Right atrium auricular region (tissue), 2 donors: ENCODE results near the gene KCNH1. TPM values are rescaled to one million over a fixed set of nuclear protein-coding genes. Genes with fewer than 3 reads are reported as not detected.

Source experiments
- DNase-seq: peaks from one replicate; pipeline ENCODE4 v3.0.0-alpha.2; 2019; ENCODE audit warnings: low spot score
- H3K27ac ChIP-seq, 2 donors: fragments of 200-600 bp; sonication (generic); 1 replicate in 1 of 2; 2 replicates in 1 of 2; pipeline ENCODE4 v1.5.1; 2016 to 2019
- H3K27me3 ChIP-seq, 2 donors: fragments of 200-600 bp; sonication (generic); one replicate each; pipeline versions ENCODE4 v1.5.1 to v1.6.0; 2017 to 2019
- H3K36me3 ChIP-seq: fragments of 200-600 bp; sonication (generic); one replicate; pipeline ENCODE4 v1.5.1; 2016
- H3K4me1 ChIP-seq, 2 donors: fragments of 200-600 bp; sonication (generic); one replicate each; pipeline versions ENCODE4 v1.5.1 to v1.6.0; 2017 to 2019
- H3K4me3 ChIP-seq, 2 donors: fragments of 200-600 bp; sonication (generic); 1 replicate in 1 of 2; 2 replicates in 1 of 2; pipeline ENCODE4 v1.5.1; 2017 to 2019; ENCODE audit warnings: mild to moderate bottlenecking in 1 of 2, moderate library complexity in 1 of 2
- H3K9me3 ChIP-seq, 2 donors: fragments of 200-600 bp; sonication (generic); one replicate each; pipeline ENCODE4 v1.5.1; 2019
- total RNA-seq, 2 donors: library from RNA; depleted of rRNA; stranded (reverse); fragments of >200 nt; gene quantifications; one replicate each; pipeline ENCODE4 v1.1.0, GENCODE V29; 2016
- TF ChIP-seq, protein P1 (sequence below), 2 donors: fragments of 200-600 bp; sonication (generic); IDR thresholded peaks; one replicate each; pipeline ENCODE4 v1.5.1; 2019; ENCODE audit warnings: antibody characterized with exemption in 2 of 2

The KCNH1 gene
- total RNA-seq, 2 donors from 2014 or later: not detected

DNA sequence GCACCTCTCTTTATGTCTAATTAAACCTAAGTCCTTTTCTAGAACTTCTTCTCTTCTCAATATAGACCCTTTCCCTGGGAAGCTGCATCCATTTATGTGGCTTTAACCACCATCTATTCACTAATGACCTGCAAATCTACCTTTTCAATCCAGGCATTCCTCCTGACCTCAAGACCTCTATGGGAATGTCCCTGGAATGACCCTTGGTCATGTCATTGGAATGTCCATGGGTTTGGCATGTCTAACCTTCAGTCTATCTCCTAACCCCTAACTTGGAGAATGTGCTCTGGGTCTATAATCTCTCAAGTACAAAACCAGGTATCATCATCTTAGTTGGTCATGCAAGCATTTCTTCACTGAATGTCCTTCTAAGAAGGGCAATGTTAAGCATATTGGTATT, 196.1 kb downstream of the KCNH1 start:
- Histone ChIP-seq H3K36me3 (no peaks in the 10 kb centered on the region), H3K9me3 (no peaks in the 10 kb centered on the region), H3K27me3 (no peaks in the 10 kb centered on the region), H3K27ac (no peak overlapping the region), H3K4me1 (no peaks in the 10 kb centered on the region), H3K4me3 (no peak overlapping the region)
- DNase-seq: no peak
- TF ChIP-seq, protein P1, sequence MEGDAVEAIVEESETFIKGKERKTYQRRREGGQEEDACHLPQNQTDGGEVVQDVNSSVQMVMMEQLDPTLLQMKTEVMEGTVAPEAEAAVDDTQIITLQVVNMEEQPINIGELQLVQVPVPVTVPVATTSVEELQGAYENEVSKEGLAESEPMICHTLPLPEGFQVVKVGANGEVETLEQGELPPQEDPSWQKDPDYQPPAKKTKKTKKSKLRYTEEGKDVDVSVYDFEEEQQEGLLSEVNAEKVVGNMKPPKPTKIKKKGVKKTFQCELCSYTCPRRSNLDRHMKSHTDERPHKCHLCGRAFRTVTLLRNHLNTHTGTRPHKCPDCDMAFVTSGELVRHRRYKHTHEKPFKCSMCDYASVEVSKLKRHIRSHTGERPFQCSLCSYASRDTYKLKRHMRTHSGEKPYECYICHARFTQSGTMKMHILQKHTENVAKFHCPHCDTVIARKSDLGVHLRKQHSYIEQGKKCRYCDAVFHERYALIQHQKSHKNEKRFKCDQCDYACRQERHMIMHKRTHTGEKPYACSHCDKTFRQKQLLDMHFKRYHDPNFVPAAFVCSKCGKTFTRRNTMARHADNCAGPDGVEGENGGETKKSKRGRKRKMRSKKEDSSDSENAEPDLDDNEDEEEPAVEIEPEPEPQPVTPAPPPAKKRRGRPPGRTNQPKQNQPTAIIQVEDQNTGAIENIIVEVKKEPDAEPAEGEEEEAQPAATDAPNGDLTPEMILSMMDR (IDR thresholded peaks at IDR 0.05): no peak

DNA sequence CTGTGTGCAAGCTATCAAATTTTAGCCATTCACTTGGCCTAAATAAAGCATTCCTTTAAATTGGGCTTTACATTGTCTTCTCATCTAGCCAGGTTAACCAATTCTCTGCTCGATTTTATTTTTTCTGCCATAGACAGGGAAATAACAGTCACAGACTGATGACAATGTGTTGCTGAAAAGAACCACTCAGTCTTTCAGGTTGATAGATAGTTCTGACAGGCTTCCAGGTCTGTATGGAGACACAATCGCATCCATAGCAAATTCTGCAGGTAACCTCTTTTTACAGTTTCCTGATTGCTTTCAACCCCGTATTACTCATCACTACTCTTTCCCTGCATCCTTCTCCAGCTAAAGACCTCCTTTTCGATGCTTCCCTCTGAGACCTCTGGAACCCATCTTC, 198.0 kb downstream of the KCNH1 start:
- Histone ChIP-seq H3K36me3 (no peaks in the 10 kb centered on the region), H3K27ac (no peak overlapping the region), H3K4me3 (no peak overlapping the region), H3K27me3 (no peaks in the 10 kb centered on the region), H3K9me3 (no peaks in the 10 kb centered on the region), H3K4me1 (no peaks in the 10 kb centered on the region)
- TF ChIP-seq, protein P1 (IDR thresholded peaks at IDR 0.05): no peak
- no peak for DNase-seq

DNA sequence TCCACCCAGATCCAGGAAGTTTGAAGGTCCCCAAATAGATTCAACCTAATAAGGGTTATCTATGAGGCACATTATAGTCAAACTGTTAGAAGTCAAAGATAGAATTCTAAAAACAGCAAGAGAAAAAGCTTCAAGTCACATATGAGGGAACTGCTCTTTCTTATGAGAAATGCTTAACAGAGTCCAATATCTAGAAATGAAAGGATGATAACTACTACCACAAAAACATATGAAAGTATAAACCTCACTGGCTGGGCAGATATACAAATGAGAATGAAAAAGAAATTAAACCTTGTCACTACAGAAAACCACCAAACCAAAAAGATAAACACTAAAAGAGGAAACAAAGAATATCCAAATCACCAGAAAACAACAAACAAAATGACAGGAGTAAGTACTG, 201.8 kb downstream of the KCNH1 start:
- peaks cover 0 to 7% of the 10 kb centered on the region in 2 donors for H3K9me3 ChIP-seq
- no peaks in the 10 kb centered on the region for H3K4me1 ChIP-seq
- H3K27ac ChIP-seq: no peak overlapping the region
- no peaks in the 10 kb centered on the region for H3K36me3 ChIP-seq
- no peak overlapping the region for H3K4me3 ChIP-seq
- TF ChIP-seq, protein P1 (IDR thresholded peaks at IDR 0.05): no peak
- DNase-seq: no peak
- H3K27me3 ChIP-seq: no peaks in the 10 kb centered on the region

DNA sequence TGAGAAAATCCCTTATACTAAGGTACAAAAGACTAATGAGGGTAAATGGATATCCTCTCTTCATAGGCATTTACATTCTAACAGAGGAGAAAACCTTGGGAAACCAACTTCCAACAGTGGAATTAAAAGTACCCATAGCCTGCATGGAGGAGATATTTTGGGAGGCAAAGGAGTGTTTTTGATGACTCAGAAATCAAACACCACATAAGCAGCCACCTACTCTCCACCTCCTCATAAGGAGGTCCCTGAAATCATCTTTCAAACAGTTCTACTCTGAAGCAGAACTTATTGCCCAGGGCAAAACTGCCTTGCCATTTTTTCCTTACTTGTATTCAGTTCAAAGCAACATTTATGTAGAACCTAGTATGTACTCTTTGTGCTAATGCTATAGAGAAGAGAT, 211.3 kb downstream of the KCNH1 start:
- Histone ChIP-seq H3K4me3 (no peak overlapping the region), H3K9me3 (peaks cover 0 to 21% of the 10 kb centered on the region in 2 donors), H3K27ac (no peak overlapping the region), H3K36me3 (no peaks in the 10 kb centered on the region), H3K27me3 (no peaks in the 10 kb centered on the region), H3K4me1 (no peaks in the 10 kb centered on the region)
- TF ChIP-seq, protein P1 (IDR thresholded peaks at IDR 0.05): no peak
- no peak for DNase-seq

DNA sequence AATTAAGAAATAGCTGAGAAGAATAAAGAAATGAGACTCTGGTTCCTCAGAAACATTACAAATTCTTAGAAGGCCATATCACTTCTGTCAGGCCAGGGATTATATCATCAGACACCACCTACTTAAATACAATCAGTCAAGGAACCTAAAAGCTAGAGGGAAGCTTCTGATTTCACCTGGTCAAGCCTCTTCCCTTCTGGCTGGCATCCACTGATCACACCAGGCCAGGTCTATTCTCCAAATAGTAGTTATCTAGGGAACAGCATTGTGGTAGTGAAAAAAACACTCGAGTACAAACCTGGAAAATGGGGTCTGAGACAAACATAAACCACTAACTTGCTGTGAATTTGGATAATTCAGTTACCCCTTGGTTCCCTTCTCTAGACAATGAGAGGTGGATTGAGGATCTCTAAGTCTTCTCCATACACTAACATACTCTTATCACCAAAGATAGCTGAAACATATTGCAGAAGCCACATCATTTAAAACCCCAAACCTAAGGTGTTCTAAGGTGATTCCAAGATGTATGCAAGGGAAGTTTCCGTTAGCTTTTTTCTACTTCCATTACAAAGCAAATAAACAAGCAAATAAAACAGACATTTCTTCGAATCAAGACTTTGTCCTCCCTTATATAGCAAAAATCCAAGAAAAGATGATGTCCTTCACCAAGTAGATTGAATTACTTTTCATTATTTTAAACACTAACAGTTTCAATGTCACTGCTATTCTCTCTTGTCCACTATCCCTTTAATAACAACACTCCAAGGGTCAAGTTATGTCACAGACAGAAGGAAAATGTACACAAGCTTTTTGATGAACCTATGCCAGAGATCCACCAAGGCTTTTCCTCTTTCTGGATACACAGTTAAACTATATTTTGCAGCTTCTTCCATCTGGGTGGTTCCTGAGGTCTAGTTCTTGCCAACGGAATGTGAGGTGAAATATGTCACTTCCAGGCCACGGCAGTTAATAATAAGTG, 212.9 kb downstream of the KCNH1 start:
- H3K4me1 ChIP-seq: no peaks in the 10 kb centered on the region
- DNase-seq: no peak
- TF ChIP-seq, protein P1 (IDR thresholded peaks at IDR 0.05): no peak
- no peaks in the 10 kb centered on the region for H3K27me3 ChIP-seq
- peaks cover 0 to 18% of the 10 kb centered on the region in 2 donors for H3K9me3 ChIP-seq
- H3K4me3 ChIP-seq: no peak overlapping the region
- no peak overlapping the region for H3K27ac ChIP-seq
- H3K36me3 ChIP-seq: no peaks in the 10 kb centered on the region
